HG02885 (cell line): ENCODE data around the gene AADACL4.

Experiments
- ATAC-seq: cut with Tn5 transposase; IDR thresholded peaks from one replicate; pipeline ENCODE4 v1.9.1; 2021; ENCODE audit warnings: mild to moderate bottlenecking; ENCODE audit not compliant: unreplicated experiment, poor library complexity

The AADACL4 gene

DNA sequence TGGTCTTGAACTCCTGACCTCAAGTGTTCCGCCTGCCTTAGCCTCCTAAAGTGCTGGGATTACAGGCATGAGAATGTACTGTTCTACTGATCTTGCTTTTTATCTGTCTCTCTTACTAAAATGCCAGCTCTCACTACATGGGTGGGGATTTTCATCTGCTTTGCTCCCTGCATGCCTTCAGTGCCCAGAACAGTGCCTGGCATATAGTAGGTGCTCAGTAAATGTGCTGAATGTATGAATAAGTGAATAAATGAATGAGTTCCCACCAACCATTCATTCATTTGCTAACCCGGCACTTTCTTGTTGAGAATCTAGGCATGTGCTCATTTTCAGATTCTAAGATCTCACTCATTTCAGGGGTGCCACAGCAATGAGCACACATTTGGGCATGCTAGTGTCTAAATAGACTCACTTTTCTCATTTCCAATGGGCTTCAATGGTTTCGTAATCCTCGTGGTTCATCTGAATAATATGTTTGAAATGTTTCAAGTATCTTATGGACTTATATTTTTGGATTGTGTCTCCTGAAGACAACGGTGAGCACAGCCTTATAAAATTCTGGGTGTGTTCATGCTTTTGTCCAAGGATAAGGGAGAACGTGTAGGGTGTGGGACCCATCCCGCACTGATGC is 33.5 kb upstream of the AADACL4 start:
- no peak for ATAC-seq

DNA sequence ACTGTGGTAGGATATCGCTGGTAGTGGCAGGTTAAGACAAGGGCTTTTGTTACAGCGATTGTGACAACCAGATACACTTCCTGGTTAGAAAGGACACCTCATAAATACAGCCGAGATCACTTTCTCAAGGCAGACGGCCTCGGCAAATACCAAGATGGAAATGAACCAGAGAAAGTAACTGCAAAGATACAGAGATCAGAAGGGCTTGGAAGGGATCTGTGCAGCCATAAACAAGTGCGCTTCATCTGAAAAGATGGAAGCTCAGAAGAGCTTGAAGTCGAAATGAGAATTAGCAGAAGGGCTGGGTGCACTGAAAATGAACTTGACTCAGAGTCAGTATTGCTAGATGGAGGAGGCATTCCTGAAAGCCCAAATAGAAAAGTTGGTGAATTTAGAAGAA is 32.9 kb upstream of the AADACL4 start:
- no peak for ATAC-seq

DNA sequence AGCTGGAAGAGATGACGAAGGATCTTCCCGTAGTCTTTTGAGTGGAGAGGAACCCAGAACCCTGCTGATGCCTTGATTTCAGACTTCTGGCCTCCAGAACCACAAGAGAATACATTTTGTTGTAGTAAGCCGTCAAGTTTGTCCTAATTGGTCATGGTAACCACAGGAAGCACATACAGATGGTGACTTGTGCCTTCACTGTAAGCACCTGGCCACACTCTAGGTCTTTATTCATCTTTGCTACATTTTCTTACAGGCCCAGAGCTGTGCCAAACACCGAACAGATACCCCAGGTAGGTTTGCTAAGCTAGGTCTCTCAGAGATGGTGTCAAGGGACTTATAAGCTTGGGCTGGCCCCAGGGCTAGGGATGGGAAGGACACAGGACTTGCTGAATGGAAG is 30.7 kb upstream of the AADACL4 start:
- no peak for ATAC-seq

DNA sequence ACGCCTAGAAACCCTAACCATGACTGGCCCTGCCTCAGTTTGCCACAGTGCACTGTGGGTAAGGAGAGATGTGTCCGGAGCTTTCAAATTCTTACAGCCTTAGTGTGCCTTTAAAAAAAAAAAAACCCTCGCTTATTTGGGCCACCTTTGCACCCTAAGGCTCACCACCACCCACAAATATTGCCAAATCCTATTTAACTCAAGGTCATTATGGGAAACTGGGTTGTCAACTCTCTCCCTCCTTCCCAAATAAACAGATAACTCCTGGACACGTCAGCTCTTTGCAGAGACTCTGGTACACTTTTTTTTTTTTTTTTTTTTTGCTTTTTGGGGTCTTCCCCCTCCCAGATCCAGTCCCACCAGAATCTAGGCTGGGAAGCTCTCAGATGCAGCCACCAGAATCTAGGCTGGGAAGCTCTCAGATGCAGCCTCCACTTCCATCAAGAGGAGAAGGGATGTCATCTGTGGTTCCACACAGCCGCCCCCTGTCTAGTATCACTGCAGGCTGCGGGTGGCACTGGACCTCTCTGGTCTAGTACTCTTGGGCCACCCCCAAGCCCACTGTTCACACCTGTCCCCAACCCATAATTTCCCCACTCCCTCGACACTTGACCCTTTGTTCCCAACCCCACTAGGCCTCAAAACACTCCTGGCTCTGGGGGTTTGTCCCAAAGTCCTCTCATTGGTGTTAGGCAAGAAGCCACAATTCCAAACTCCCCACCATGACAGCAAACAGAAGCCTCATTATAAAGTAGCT is 29.3 kb upstream of the AADACL4 start:
- no peak for ATAC-seq

DNA sequence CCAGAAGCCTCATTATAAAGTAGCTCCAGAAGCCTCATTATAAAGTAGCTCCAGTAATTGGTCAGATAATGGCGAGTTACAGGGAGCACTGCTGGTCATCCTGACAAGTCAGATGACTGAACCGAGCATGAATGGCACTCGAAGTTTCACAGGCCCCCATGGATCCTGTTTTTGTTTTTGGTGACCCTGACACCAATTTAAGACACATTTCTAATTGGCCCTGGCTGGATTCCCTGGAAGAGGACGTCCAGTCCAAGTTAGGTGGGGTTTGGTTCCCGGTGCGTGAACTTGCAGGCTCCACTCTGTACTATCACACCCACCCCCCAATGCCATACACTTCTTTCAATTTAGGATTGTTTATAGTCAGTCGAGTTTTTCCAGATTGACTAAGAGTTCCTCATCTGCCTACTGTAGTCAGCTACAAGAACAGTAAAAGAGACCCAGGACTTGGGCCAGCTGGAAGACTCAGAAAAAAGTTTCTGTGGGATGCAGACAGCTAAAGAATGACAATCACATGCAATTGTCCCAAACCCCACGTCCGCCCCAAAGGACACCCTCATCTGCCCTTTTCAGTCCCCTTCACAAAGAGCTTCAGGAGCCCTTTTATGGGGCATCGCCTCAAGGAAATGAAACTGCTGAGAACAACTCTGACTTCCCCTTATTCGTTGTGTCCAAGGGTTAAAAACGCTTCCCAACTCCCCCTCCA is 28.6 kb upstream of the AADACL4 start:
- ATAC-seq = no peak

DNA sequence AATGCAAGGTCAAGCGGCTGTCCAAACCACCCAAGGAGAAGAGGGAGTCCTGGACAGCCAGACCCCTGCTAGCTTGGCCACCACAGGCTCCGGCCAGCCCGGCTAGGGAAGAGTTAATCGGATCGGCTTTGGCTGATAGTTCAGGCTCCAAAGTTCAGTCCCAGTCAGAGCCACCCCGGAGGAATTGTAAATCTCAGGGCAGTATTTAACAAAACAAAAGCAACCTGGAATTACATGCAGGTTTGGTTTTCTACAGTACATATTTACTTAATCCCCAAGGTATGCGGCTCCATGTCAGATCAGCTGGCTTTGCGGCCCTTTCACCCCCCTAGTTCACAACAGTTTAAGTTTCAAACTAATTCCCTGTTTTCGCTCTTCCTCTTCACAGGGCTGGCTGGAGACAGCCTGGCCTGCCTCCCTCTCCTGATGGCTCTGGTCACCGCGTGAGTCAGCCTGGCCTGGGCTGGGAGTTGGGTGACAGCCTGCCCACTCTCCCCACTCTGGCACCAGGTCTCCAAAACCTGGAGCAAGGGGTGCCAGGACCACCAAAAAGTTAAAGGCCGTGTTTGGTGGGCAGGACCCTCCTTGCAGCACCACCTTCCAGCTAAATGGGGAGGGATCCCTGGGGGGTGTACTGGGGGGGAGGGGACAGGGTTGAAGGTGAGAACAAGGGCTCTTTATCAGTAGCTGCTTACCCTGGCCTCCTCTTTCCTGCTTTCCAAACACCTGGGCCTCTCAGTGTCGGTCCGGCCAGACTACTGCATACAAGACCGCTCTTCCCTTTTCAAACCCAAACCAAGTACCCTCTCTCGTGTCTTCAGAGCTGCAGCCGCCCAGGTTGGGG is 27.8 kb upstream of the AADACL4 start:
- no peak for ATAC-seq

DNA sequence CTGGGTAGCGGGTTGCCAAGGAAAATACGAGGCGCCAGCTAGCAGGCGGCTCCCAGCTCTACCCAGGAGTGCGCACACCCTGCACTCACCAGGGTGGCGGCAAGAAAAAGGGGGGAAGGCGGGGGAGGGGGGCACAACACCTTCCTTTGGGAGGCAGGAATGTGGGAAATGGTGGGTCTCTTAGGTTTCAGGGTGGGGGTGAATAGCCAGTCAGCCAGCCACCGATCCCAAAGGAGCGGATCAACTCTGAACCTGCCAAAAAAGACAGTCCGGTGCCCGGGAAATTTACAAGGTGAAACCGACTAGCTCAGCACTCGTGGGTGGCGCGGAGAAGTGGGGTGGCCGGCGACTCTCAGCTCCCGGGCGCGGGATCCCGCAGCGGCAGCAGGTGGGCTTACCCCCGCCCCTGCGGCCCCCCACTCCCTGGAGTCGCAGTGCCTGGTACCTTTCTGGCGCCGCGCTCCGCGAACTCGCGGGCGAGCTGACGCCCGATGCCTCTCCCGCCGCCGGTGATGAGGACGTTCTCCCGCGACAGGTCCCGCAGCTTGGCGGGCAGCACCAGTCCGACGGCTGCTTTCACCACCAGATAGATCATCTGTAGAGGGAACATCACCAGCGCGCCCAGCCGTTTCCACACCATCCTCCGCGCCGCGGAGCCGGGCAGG is 27.0 kb upstream of the AADACL4 start:
- no peak for ATAC-seq

DNA sequence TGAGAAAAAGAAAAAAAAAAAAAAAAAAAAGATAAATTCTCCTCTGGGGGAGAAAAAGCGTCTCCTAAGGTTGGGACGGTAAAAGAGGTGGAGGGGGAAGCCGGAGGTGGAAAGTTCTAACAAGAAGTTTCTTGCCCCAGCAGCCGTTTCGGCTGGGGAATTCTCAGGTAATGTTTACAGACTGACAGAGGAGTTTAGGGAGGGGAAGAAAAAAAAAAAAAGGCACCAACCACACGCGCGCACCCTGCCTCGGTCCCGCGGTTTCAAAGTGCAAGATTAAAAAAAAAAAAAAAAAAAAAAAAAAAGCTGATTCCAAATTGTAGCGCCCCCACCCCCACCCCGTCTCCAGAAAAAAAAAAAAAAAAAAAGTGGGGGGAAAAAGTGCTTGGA is 26.4 kb upstream of the AADACL4 start:
- no peak for ATAC-seq

DNA sequence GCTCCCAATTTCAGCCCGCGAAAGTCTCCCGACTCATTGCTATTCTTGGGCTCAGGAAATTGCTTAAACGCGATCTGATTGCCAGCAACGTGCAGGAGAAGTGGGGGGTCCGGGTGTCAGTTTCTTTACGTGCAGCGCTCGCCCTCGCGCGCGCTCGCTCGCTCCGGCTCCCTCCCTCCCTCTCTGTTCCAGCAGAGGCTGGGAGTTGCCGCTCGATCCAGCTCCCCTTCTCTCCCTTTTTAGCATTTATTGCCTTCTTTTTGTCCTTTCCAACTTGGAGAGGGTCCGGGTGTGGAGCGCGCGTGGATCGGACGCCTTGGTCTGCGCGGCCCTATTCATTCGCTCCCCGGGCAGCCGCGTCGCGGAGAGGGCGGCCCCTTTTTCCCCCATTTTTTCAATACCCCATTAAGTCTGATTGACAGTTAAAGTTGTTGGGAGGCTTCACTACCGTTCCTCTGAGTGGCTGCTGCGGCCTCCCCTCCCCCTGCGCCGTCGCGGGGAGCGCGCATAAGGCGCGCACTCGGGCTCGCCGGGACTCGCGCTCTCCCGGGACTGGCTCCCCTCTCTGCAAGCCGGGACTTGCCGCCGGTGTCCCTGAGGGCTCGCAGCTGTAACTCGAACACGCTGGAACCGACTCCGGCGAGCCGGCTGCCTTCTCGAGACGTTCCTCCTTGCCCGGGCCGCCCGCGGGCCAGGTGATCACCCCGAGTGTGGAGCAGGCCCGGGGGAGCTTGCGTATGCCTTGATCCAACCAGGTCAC is 25.8 kb upstream of the AADACL4 start, which contains the start of gene DHRS3:
Gene DHRS3, minus strand, starts transcription at position 310 of the 760 bp plus-strand sequence. CDS start 862 bp downstream, outside the sequence.
- no peak for ATAC-seq

DNA sequence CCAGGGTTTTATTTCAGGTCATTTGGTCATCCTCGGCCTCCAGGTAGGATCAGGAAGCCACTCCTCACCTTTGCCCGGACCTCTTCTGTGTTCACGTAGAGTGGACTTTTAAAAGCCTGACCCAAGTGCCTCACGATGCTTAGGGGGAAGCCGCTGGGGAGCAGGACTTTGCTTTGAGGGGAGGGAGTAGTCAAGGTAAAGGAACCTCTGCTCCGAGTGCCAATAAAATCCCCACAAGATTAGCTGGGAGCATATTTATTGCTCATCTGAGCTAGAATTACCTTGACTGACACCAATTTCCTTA is 25.3 kb upstream of the AADACL4 start:
- ATAC-seq = no peak

DNA sequence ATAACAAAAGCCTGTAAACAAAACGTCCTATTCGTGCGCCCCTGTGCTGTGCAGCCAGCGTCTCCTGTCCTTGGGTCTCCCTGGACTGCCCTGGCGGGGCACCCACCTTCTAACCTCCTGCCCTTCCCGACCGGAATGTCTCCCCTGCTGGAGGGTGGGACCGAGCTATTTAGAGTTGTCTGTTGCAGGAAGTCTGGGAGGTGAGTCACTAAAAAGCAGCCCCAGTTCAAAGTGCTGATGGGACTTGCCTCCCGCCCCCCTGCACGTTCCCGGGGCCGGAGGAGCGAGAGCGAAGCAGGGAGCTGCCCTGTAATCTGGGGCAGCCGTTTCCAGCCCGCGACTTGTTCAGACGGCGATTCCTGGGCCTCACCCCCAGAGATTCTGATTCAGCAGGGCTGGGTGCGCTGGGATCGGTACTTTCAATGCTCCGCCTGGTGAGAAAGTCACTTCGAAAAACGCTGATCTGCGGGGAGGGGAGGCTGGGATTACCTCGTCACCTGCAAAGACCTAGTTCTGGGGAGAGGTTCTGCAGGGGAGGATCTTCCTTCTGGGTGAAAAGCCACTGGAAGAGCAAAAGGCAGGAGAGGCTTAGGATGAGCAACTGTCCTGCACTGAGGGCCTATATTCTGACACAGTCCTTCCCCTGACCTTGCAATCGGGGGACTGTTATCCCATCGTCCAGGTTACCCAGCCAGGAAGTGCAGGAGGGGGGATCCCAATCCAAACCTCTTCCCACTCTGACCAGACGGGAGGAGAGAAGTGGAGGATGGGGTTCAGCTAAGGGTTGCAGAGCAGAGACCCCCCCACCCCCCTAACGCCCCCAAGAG is 24.7 kb upstream of the AADACL4 start:
- no peak for ATAC-seq

DNA sequence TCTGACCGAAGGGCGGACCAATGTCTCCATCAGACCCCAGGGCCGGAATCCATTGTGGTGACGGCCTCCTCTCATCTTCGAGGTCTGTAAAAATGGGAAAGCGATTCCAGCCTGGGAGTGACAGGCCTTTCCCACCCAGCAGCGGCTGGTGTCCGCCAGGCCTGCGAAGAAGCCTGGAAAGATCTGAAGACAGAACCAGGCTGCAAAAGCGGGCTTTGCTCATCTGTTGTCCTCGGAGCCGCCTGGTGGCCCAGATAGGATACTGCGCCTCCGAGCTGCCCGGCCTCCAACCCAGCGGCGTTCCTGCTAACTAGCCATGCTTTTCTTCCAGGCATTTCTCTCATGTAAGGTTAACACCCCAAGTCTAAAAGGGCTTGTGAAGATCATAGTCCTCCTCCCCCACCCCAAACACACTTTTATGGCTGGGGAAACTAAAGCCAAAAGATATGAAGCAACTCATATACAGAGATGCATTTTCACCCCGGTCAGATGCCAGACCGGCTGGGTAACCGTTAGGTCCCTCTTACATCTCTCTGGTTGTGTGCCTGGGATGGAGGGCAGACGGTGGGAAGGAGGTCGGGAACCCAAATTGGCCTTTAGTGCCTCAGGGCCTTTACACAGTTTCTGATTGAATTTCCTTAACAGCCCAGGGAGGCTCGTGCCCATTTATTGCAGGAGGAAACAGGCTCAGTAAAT is 23.9 kb upstream of the AADACL4 start:
- ATAC-seq = peak; percentile 46

DNA sequence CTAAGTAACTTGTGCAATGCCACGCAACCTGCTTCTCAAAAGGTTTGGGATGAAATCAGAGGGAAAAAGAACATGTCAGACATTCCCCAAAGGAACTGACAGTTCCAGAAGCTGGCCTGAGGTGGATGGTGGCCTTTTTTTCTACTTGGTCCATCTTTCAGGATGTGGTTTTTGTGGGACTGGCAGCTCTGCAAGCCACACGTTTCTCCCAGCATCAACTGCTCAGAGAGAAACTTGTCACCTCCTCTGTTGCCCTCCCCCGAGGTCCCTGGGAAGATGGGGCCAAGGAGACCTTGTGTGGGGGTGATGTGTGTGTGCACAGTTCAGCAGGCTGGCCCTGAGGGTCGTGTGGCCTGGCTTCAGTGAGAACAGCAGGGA is 23.4 kb upstream of the AADACL4 start:
- ATAC-seq = no peak

DNA sequence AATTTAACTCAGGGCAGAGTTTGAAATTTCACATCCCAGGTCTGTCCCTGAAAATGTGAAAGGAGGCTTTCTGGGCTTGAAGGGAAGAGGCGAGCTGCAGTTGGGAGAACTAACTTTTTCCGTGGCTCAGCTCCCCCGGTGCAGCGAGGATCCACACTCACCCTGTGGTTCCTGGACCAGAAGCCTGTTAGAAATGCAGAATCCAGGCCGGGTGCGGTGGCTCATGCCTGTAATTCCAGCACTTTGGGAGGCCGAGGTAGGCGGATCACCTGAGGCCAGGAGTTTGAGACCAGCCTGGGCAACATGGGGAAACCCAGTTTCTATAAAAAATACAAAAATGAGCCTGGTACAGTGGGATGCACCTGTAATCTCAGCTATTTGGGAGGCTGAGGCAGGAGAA is 23.0 kb upstream of the AADACL4 start:
- no peak for ATAC-seq

DNA sequence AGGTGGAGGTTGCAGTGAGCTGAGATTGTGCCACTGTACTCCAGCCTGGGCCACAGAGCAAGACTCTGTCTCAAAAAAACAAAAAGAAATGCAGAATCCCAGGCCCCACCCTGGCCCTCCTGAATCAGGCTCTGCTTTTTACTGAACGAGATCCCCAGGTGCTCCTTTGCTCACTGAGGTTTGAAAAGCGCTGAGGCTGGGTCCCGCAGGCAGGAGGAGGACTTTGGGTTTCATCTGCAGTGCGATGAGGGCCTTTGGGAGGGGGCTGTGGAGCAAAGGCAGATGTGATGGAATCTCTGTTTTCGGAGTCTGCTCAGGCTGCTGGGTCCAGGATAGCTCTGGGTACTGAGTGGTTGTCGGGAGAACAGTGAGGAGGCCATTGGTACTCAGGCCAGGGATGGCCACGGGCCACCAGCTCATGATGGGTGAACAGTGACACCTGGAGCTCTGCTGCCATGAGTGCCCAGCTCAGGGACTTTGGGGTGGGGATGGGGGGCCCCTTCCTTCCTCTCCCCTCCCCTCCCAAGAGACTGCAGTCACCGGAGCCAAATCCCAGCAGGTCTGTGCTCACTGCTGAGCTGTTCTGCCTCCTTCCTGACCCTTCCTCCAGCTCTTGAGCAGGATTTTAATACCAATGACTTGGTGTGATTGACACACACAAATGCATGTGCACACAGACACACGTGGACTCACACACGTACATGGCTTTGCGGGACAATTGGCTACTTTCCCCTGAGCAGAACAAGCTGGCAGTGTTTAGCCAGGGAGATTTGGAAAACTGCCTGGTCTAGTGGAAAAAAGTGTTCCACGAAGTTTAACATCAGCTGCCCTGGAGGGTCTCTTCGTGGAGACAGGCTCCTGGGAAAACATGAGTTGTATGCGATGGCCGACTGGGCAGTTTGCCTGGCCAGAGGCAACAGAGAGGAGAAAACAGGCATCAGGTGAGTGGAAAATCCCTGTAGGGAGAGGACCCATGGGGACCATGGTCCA is 22.2 kb upstream of the AADACL4 start:
- ATAC-seq = no peak

DNA sequence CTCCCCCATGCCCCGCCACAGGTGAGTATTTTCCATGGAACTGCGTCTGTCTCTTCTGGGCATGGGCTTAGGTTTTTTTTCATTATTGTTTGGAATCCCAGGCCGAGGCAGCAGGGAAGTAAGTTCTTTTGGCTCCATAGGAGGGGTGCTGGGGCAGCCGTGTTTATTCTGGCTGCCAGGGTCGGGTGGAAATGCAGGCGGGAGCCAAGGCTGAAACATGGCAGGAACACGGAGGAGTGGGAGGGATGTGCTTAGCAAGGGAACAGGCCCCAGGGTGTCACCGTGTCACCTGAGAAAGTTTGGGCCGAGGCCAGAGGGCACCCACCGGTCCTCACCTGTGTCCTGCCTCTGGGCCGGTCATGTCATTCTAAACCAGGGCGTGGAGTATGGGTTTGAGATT is 21.4 kb upstream of the AADACL4 start:
- no peak for ATAC-seq

DNA sequence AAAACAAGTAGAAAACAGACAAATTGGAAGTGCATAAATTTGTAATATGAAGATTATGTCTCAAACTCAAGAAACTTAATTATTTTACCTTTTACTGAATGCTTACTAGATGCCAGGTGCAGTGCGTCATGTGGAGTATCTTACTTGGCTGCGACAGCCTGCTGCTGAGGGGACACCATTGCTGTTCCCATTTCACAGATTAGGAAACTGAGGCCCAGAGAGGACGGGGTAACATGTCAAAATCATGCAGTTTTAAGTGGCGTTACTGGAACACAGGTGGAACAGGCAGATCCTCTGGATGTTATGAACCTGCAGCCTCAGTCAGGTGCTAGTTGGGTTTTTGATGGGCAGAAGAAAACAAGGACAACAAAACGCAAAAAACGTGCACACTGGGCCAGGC is 18.6 kb upstream of the AADACL4 start:
- ATAC-seq = no peak
